H1 (cell line): ENCODE measurements around the gene ZNF184. TPM values are rescaled to one million over a fixed set of nuclear protein-coding genes. Genes with fewer than 3 reads are reported as not detected.

ENCODE experiments used
- CTCF ChIA-PET: fragments of 300-600 bp; sonication (Branson Sonifier 250); formaldehyde crosslinking; loops from one replicate; lab custom pipeline; 2021; ENCODE audit not compliant: partially characterized antibody; lab: Charles Lee
- POLR2A ChIA-PET: fragments of 300-600 bp; sonication (Branson Sonifier 250); formaldehyde crosslinking; loops from one replicate; lab custom pipeline; 2021; ENCODE audit warnings: inconsistent platforms; ENCODE audit not compliant: partially characterized antibody; lab: Charles Lee
- DNase-seq, 2 experiments: peaks; one replicate each; pipeline versions ENCODE4 v3.0.0 to v3.0.0-alpha.2; 2010 to 2022; ENCODE audit warnings: low spot score in 2 of 2, low read depth in 1 of 2, mixed read lengths in 1 of 2
- FAIRE-seq: peaks from 2 replicates; lab custom pipeline; 2011; peaks lifted over from hg19 to GRCh38; lab: Jason Lieb, UNC
- H2AFZ ChIP-seq: 2 replicates; pipeline ENCODE4 v1.8.1; 2012; ENCODE audit warnings: low read length, inconsistent platforms
- H2AK5ac ChIP-seq: 2 replicates; pipeline ENCODE4 v1.6.1; 2013; ENCODE audit warnings: low read depth, low read length
- H2BK120ac ChIP-seq: replicated peaks from 2 replicates; pipeline ENCODE3; 2013; ENCODE audit warnings: low read depth, low read length, inconsistent platforms
- H2BK12ac ChIP-seq: 2 replicates; pipeline ENCODE4 v1.6.1; 2013; ENCODE audit warnings: low read depth, low read length
- H2BK15ac ChIP-seq: 2 replicates; pipeline ENCODE4 v1.6.1; 2013; ENCODE audit warnings: low read length
- H2BK20ac ChIP-seq: 2 replicates; pipeline ENCODE4 v1.6.1; 2013; ENCODE audit warnings: low read length
- H2BK5ac ChIP-seq: 2 replicates; pipeline ENCODE4 v1.6.1; 2013; ENCODE audit warnings: low read depth, low read length
- H3K14ac ChIP-seq: 2 replicates; pipeline ENCODE4 v1.6.1; 2013; ENCODE audit warnings: inconsistent platforms; ENCODE audit not compliant: insufficient read length
- H3K18ac ChIP-seq: 2 replicates; pipeline ENCODE4 v1.6.1; 2013; ENCODE audit warnings: low read length; ENCODE audit errors: extremely low read depth
- H3K23ac ChIP-seq: 2 replicates; pipeline ENCODE4 v1.6.1; 2013; ENCODE audit warnings: inconsistent platforms; ENCODE audit not compliant: insufficient read length
- H3K23me2 ChIP-seq: 2 replicates; pipeline ENCODE4 v1.6.1; 2013; ENCODE audit warnings: low read depth, low read length
- H3K27ac ChIP-seq: 2 replicates; pipeline ENCODE4 v1.6.1; 2011; ENCODE audit warnings: low read depth, low read length, inconsistent platforms
- H3K27me3 ChIP-seq, 4 experiments: replicated peaks in 1 of 4; 1 replicate in 1 of 4; 2 replicates in 3 of 4; pipeline versions ENCODE4 v1.6.1 to v1.8.1; 2011 to 2013; ENCODE audit warnings: low read length in 3 of 4, mild to moderate bottlenecking in 3 of 4, inconsistent platforms in 2 of 4, mixed read lengths in 2 of 4, moderate library complexity in 1 of 4; ENCODE audit not compliant: control insufficient read depth in 3 of 4, insufficient read depth in 3 of 4; ENCODE audit errors: extremely low read depth in 1 of 4
- H3K36me3 ChIP-seq, 4 experiments: 2 replicates each; pipeline versions ENCODE4 v1.6.1 to v1.8.1; 2011 to 2013; ENCODE audit warnings: mild to moderate bottlenecking in 4 of 4, low read length in 3 of 4, moderate library complexity in 2 of 4, control low read depth in 1 of 4, inconsistent platforms in 1 of 4; ENCODE audit not compliant: insufficient read depth in 4 of 4, control insufficient read depth in 2 of 4
- H3K4ac ChIP-seq: replicated peaks from 2 replicates; pipeline ENCODE3; 2013; ENCODE audit warnings: low read length, low read depth, mixed read lengths, inconsistent platforms; ENCODE audit not compliant: insufficient read length
- H3K4me1 ChIP-seq, 4 experiments: replicated peaks in 1 of 4; 1 replicate in 1 of 4; 2 replicates in 3 of 4; pipeline versions ENCODE4 v1.6.1 to v1.8.1; 2011 to 2013; ENCODE audit warnings: low read length in 3 of 4, inconsistent platforms in 2 of 4, mixed read lengths in 1 of 4; ENCODE audit not compliant: insufficient read depth in 4 of 4, control insufficient read depth in 3 of 4
- H3K4me2 ChIP-seq, 2 experiments: 2 replicates each; pipeline versions ENCODE4 v1.6.1 to v1.8.1; 2011 to 2013; ENCODE audit warnings: low read depth in 2 of 2, low read length in 2 of 2, control low read depth in 1 of 2, inconsistent platforms in 1 of 2, mild to moderate bottlenecking in 1 of 2; ENCODE audit not compliant: insufficient read depth in 1 of 2
- H3K4me3 ChIP-seq, 4 experiments: fragments of 200-600, 300-600 bp in 1 of 4; sonication (generic), shearing (Covaris generic), sonication (Bioruptor Twin) in 1 of 4; 2 replicates each; pipeline versions ENCODE4 v1.5.1 to v1.8.1; 2011 to 2016; ENCODE audit warnings: low read length in 4 of 4, low read depth in 3 of 4, control low read depth in 2 of 4, inconsistent platforms in 2 of 4, mild to moderate bottlenecking in 2 of 4, mixed read lengths in 1 of 4, moderate library complexity in 1 of 4; ENCODE audit not compliant: insufficient read depth in 2 of 4; ENCODE audit errors: extremely low read depth in 1 of 4
- H3K56ac ChIP-seq: replicated peaks from 2 replicates; pipeline ENCODE3; 2013; ENCODE audit warnings: low read depth, mild to moderate bottlenecking, mixed read lengths, low read length, inconsistent platforms; ENCODE audit not compliant: insufficient read length
- H3K79me1 ChIP-seq: 2 replicates; pipeline ENCODE4 v1.6.1; 2013; ENCODE audit warnings: low read depth, low read length, control low read depth
- H3K79me2 ChIP-seq, 2 experiments: 2 replicates each; pipeline versions ENCODE4 v1.6.1 to v1.8.1; 2012 to 2013; ENCODE audit warnings: low read length in 2 of 2, mild to moderate bottlenecking in 2 of 2, inconsistent platforms in 1 of 2; ENCODE audit not compliant: insufficient read depth in 2 of 2, control insufficient read depth in 1 of 2
- H3K9ac ChIP-seq, 4 experiments: replicated peaks in 1 of 4; 1 replicate in 1 of 4; 2 replicates in 3 of 4; pipeline versions ENCODE4 v1.6.1 to v1.8.1; 2011 to 2013; ENCODE audit warnings: low read depth in 3 of 4, low read length in 3 of 4, control low read depth in 2 of 4, mild to moderate bottlenecking in 2 of 4, moderate library complexity in 2 of 4, inconsistent platforms in 1 of 4; ENCODE audit errors: extremely low read depth in 1 of 4
- H3K9me3 ChIP-seq, 2 experiments: 2 replicates each; pipeline versions ENCODE4 v1.6.1 to v1.8.1; 2012 to 2013; ENCODE audit warnings: mild to moderate bottlenecking in 2 of 2, moderate library complexity in 2 of 2, control low read depth in 1 of 2, inconsistent platforms in 1 of 2, low read depth in 1 of 2, low read length in 1 of 2, mixed read lengths in 1 of 2; ENCODE audit not compliant: insufficient read depth in 2 of 2
- H4K20me1 ChIP-seq, 2 experiments: replicated peaks in 1 of 2; 2 replicates each; pipeline versions ENCODE3 to v1.8.1; 2011 to 2013; ENCODE audit warnings: inconsistent platforms in 2 of 2, low read length in 2 of 2, mild to moderate bottlenecking in 1 of 2; ENCODE audit not compliant: insufficient read depth in 2 of 2, control insufficient read depth in 1 of 2
- H4K5ac ChIP-seq: 2 replicates; pipeline ENCODE4 v1.6.1; 2013; ENCODE audit warnings: low read length, low read depth, mixed read lengths, inconsistent platforms; ENCODE audit not compliant: insufficient read length
- H4K8ac ChIP-seq: 2 replicates; pipeline ENCODE4 v1.8.0; 2013; ENCODE audit warnings: mild to moderate bottlenecking, moderate library complexity, low read length, inconsistent platforms; ENCODE audit not compliant: insufficient read depth; ENCODE audit errors: extremely low read depth
- H4K91ac ChIP-seq: replicated peaks from 2 replicates; pipeline ENCODE3; 2013; ENCODE audit warnings: low read length, mixed read lengths, inconsistent platforms; ENCODE audit not compliant: insufficient read length
- HDAC2 ChIP-seq, 2 experiments: fragments of 300-600 bp in 1 of 2; sonication (generic) in 1 of 2; IDR thresholded peaks; 2 replicates each; pipeline ENCODE4 v1.6.1; 2011 to 2012; ENCODE audit warnings: low read depth in 2 of 2, low read length in 2 of 2, mild to moderate bottlenecking in 2 of 2, moderate library complexity in 2 of 2, borderline replicate concordance in 1 of 2, inconsistent platforms in 1 of 2
- KDM1A ChIP-seq: fragments of 200-600, 300-600 bp; sonication (generic); IDR thresholded peaks from 2 replicates; pipeline ENCODE4 v1.7.1; 2016; ENCODE audit warnings: mild to moderate bottlenecking, low read length, borderline replicate concordance
- POLR2AphosphoS5 ChIP-seq: IDR thresholded peaks from 2 replicates; pipeline ENCODE4 v1.6.1; 2011; ENCODE audit warnings: low read depth, low read length
- TEAD4 ChIP-seq: IDR thresholded peaks from 2 replicates; pipeline ENCODE4 v1.6.1; 2012; ENCODE audit warnings: low read depth, low read length, inconsistent platforms, mixed read lengths
- WGBS, 2 experiments: shearing (Covaris generic) in 1 of 2; methylation state at CpG; one replicate each; pipeline versions ENCODE4 v1.1.6 to v1.1.7; 2013 to 2015; ENCODE audit warnings: low lambda C conversion rate in 2 of 2, mixed read lengths in 2 of 2, inconsistent platforms in 1 of 2, low coverage in 1 of 2, missing lambda C conversion rate in 1 of 2; ENCODE audit not compliant: insufficient replicate concordance in 2 of 2, insufficient coverage in 1 of 2, insufficient read length in 1 of 2; ENCODE audit errors: extremely low coverage in 1 of 2, missing lambda C conversion rate in 1 of 2; 5-methylcytosine and 5-hydroxymethylcytosine counted together
- polyA plus RNA-seq, 7 experiments: library from polyadenylated mRNA; depleted of rRNA in 3 of 7; stranded (reverse) in 5 of 7; unstranded in 2 of 7; fragments of >200 nt in 5 of 7; fragments of 200-250 nt in 2 of 7; gene quantifications; 1 replicate in 5 of 7; 2 replicates in 1 of 7; 4 replicates in 1 of 7; pipeline versions ENCODE4 v1.2.1 to v1.2.3, GENCODE V29; 2011 to 2013; ENCODE audit warnings: missing spikeins in 2 of 7, mixed read lengths in 2 of 7
- total RNA-seq: library from RNA; stranded (reverse); fragmentation: NEBNext Ultra II Directional; extraction: Animal tissue kit (Norgen Biotek cat#: 25700); gene quantifications from 2 replicates; pipeline ENCODE4 v1.2.1, GENCODE V29; 2021
- TF ChIP-seq, protein P1 (sequence below): IDR thresholded peaks from 2 replicates; pipeline ENCODE4 v1.6.1; 2011; ENCODE audit warnings: low read depth, mild to moderate bottlenecking, low read length; ENCODE audit not compliant: insufficient read depth
- TF ChIP-seq, protein P2 (sequence below): IDR thresholded peaks from 2 replicates; pipeline ENCODE4 v1.6.1; 2012; ENCODE audit warnings: low read length, inconsistent platforms
- TF ChIP-seq, protein P3 (sequence below): IDR thresholded peaks from 2 replicates; pipeline ENCODE4 v1.6.1; 2011; ENCODE audit warnings: low read length, improper control_type of control experiment

Gene ZNF184
- total and polyA plus RNA-seq, 2 of the 8 experiments (the other 6 are each of a cell fraction or from before 2014, with no cell fraction given): 1.9 to 12.3 TPM

DNA sequence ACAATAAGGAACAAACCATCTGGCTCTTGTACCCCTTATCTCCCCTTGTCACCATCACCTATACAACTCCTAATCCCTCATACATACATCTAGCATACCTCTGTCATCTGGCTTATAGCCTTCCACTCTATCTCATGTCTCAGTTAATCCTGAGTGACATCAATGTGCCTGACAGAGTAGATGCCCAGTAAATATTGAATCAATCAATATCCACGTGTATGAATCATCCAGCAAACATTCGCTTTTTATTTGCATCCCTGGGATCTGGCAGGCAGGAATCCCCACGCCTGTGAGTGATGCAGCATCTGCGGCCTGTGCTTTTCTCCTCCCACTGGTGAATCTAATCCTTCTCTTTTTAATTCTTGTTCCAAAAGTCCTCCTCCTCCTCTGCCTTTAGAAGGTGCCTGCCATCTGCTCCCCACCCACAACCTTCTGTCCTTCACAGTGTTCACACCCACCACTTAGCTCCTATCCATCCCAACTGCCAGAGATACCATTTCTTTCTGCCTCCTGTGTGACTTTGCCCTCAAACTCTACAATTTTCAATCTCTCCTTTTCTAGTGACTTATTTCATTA is 46.8 kb downstream of the ZNF184 start:
- Histone ChIP-seq H4K20me1 (no peaks in the 10 kb centered on the region), H2BK12ac (no peak overlapping the region), H2AK5ac (no peak overlapping the region), H3K27me3 (no peaks in the 10 kb centered on the region), H2BK120ac (no peak overlapping the region), H3K9ac (no peak overlapping the region), H4K91ac (no peak overlapping the region), H2BK5ac (no peak overlapping the region), H3K23me2 (no peaks in the 10 kb centered on the region; the same call in 1 of the 2 replicates), H3K79me2 (no peaks in the 10 kb centered on the region), H3K23ac (no peak overlapping the region), H3K4me1 (peaks cover 0 to 2% (median 0%) of the 10 kb centered on the region in 4 experiments; a peak in 1 of 7 replicates), H2AFZ (no peak overlapping the region), H2BK20ac (no peak overlapping the region), H3K36me3 (no peaks in the 10 kb centered on the region; a peak in 1 of 8 replicates), H3K14ac (no peak overlapping the region), H3K79me1 (no peaks in the 10 kb centered on the region), H3K9me3 (peaks cover 0 to 8% of the 10 kb centered on the region in 2 experiments; a peak in 2 of 4 replicates), H3K56ac (no peak overlapping the region), H3K4me2 (no peak overlapping the region), H3K4ac (no peak overlapping the region), H3K4me3 (no peak overlapping the region), H3K27ac (no peak overlapping the region), H4K8ac (no peak overlapping the region), H2BK15ac (no peak overlapping the region), H4K5ac (no peak overlapping the region), H3K18ac (no peak overlapping the region)
- WGBS, 2 experiments: 88% methylated on average over 4 of the region's 4 CpGs; no CpG with 5 or more reads in 1 of the 2 experiments
- TF ChIP-seq TEAD4 (no peak), POLR2AphosphoS5 (no peak), KDM1A (no peak), HDAC2 (IDR thresholded peaks at IDR 0.05; ENCODE audit: borderline replicate concordance in 1 of 2, low read depth in 2 of 2, low read length in 2 of 2) (no peak)
- TF ChIP-seq, protein P1, sequence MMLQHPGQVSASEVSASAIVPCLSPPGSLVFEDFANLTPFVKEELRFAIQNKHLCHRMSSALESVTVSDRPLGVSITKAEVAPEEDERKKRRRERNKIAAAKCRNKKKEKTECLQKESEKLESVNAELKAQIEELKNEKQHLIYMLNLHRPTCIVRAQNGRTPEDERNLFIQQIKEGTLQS: no peak
- TF ChIP-seq, protein P2, sequence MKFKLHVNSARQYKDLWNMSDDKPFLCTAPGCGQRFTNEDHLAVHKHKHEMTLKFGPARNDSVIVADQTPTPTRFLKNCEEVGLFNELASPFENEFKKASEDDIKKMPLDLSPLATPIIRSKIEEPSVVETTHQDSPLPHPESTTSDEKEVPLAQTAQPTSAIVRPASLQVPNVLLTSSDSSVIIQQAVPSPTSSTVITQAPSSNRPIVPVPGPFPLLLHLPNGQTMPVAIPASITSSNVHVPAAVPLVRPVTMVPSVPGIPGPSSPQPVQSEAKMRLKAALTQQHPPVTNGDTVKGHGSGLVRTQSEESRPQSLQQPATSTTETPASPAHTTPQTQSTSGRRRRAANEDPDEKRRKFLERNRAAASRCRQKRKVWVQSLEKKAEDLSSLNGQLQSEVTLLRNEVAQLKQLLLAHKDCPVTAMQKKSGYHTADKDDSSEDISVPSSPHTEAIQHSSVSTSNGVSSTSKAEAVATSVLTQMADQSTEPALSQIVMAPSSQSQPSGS: no peak
- TF ChIP-seq, protein P3, sequence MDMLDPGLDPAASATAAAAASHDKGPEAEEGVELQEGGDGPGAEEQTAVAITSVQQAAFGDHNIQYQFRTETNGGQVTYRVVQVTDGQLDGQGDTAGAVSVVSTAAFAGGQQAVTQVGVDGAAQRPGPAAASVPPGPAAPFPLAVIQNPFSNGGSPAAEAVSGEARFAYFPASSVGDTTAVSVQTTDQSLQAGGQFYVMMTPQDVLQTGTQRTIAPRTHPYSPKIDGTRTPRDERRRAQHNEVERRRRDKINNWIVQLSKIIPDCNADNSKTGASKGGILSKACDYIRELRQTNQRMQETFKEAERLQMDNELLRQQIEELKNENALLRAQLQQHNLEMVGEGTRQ: no peak
- no peak for FAIRE-seq
- ChIA-PET CTCF (interaction anchor here (1.3 kb wide), 1 partner anchor 11 kb away, joined by 3 read pairs; no protein-coding TSS in a partner anchor), POLR2A (no interaction called here)
- DNase-seq: no peak
